Glutamatergic neuron (in vitro differentiated cells): ENCODE results near the gene STX18. TPM values are rescaled to one million over a fixed set of nuclear protein-coding genes. Genes with fewer than 3 reads are reported as not detected.

Experiments
- DNase-seq: peaks from one replicate; pipeline ENCODE4 v3.0.0; 2022
- H3K27ac Mint-ChIP-seq: one replicate; pipeline ENCODE4 v1.8.0; 2020; ENCODE audit warnings: mild to moderate bottlenecking, mixed read lengths, inconsistent platforms; ENCODE audit not compliant: unreplicated experiment
- H3K27me3 Mint-ChIP-seq: one replicate; pipeline ENCODE4 v1.8.0; 2020; ENCODE audit warnings: mild to moderate bottlenecking, moderate library complexity, mixed read lengths, inconsistent platforms; ENCODE audit not compliant: unreplicated experiment
- H3K36me3 Mint-ChIP-seq: one replicate; pipeline ENCODE4 v1.8.0; 2020; ENCODE audit warnings: mild to moderate bottlenecking, mixed read lengths, inconsistent platforms; ENCODE audit not compliant: unreplicated experiment
- H3K4me1 Mint-ChIP-seq: one replicate; pipeline ENCODE4 v1.8.0; 2020; ENCODE audit warnings: mild to moderate bottlenecking, low read depth, mixed read lengths, inconsistent platforms; ENCODE audit not compliant: unreplicated experiment
- H3K4me3 Mint-ChIP-seq: one replicate; pipeline ENCODE4 v1.8.0; 2020; ENCODE audit warnings: mild to moderate bottlenecking, mixed read lengths, inconsistent platforms; ENCODE audit not compliant: unreplicated experiment
- H3K9me3 Mint-ChIP-seq: one replicate; pipeline ENCODE4 v1.8.0; 2020; ENCODE audit warnings: mild to moderate bottlenecking, moderate library complexity, mixed read lengths, inconsistent platforms; ENCODE audit not compliant: unreplicated experiment
- total RNA-seq: library from RNA; stranded (reverse); fragmentation: NEBNext Ultra II Directional; extraction: Animal tissue kit (Norgen Biotek cat#: 25700); gene quantifications from one replicate; pipeline ENCODE4 v1.2.1, GENCODE V29; 2021; ENCODE audit not compliant: unreplicated experiment
- TF ChIP-seq, protein P1 (sequence below): fragments of 200-600 bp; sonication (generic); IDR thresholded peaks from one replicate; pipeline ENCODE4 v1.5.0; 2021; ENCODE audit not compliant: partially characterized antibody, unreplicated experiment

STX18 gene
- total RNA-seq, 1 donor from 2014 or later, result 26.3 TPM

GRCh38 chr4:4446434-4446833 lies 95.4 kb downstream of the STX18 start:
- TF ChIP-seq, protein P1, sequence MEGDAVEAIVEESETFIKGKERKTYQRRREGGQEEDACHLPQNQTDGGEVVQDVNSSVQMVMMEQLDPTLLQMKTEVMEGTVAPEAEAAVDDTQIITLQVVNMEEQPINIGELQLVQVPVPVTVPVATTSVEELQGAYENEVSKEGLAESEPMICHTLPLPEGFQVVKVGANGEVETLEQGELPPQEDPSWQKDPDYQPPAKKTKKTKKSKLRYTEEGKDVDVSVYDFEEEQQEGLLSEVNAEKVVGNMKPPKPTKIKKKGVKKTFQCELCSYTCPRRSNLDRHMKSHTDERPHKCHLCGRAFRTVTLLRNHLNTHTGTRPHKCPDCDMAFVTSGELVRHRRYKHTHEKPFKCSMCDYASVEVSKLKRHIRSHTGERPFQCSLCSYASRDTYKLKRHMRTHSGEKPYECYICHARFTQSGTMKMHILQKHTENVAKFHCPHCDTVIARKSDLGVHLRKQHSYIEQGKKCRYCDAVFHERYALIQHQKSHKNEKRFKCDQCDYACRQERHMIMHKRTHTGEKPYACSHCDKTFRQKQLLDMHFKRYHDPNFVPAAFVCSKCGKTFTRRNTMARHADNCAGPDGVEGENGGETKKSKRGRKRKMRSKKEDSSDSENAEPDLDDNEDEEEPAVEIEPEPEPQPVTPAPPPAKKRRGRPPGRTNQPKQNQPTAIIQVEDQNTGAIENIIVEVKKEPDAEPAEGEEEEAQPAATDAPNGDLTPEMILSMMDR, result no peak
- Mint-ChIP-seq H3K4me1 (no peaks in the 10 kb centered on the region), H3K27me3 (no peaks in the 10 kb centered on the region), H3K9me3 (no peaks in the 10 kb centered on the region), H3K36me3 (no peaks in the 10 kb centered on the region), H3K4me3 (no peak overlapping the region), H3K27ac (no peak overlapping the region)
- no peak for DNase-seq

DNA sequence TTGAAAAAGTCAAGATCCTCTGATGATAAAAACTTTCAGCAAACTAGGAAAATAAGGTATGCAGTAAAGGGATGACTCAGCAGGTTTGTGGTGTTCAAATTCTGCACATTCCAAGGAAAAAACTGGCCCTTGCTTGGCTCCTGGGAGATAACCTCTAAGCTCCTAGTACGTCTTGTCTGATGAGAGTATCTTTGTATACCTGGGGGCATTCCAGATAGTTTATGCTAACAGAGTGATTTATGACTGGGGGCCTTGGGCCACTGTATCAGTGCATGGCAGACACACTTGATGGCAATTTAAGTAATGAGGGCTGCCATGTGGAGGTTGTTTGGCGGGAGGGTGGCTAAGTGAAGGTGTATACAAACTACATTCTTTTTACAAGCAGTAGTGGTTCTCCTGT lies 98.0 kb downstream of the STX18 start:
- Mint-ChIP-seq H3K9me3 (no peaks in the 10 kb centered on the region), H3K4me1 (no peaks in the 10 kb centered on the region), H3K27ac (no peak overlapping the region), H3K36me3 (no peaks in the 10 kb centered on the region), H3K27me3 (peaks cover 6% of the 10 kb centered on the region), H3K4me3 (no peak overlapping the region)
- TF ChIP-seq, protein P1, result no peak
- DNase-seq, result no peak

- Mint-ChIP-seq H3K36me3 (no peaks in the 10 kb centered on the region), H3K27me3 (peaks cover 6% of the 10 kb centered on the region), H3K4me3 (no peak overlapping the region), H3K27ac (no peak overlapping the region), H3K9me3 (no peaks in the 10 kb centered on the region), H3K4me1 (no peaks in the 10 kb centered on the region)
- TF ChIP-seq, protein P1, result no peak
- no peak for DNase-seq
Observed at GRCh38 chr4:4440333-4441061, 101.4 kb downstream of the STX18 start.

DNA sequence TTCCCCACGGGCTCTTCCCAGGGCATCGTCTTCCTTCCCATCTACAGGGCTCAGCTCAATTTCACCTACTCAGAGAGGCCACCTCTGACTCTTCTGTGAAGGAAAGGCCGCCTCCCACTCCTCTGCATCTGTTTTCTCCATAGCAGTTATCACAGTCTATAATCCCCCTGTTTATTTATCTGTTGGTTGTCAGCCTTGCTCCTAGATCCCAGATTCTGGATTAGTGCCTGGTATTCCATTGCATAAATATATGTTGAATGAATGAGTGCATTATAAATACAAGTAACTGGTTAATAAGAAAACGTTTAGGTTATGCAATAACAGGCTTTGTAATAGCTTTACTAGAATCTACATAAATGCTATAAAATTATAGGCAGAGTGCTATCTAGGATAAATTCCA lies 102.1 kb downstream of the STX18 start:
- no peaks in the 10 kb centered on the region for H3K9me3 Mint-ChIP-seq
- no peak overlapping the region for H3K4me3 Mint-ChIP-seq
- TF ChIP-seq, protein P1, result no peak
- no peaks in the 10 kb centered on the region for H3K36me3 Mint-ChIP-seq
- H3K4me1 Mint-ChIP-seq, result no peaks in the 10 kb centered on the region
- no peak for DNase-seq
- H3K27me3 Mint-ChIP-seq, result peaks cover 6% of the 10 kb centered on the region
- H3K27ac Mint-ChIP-seq, result no peak overlapping the region

DNA sequence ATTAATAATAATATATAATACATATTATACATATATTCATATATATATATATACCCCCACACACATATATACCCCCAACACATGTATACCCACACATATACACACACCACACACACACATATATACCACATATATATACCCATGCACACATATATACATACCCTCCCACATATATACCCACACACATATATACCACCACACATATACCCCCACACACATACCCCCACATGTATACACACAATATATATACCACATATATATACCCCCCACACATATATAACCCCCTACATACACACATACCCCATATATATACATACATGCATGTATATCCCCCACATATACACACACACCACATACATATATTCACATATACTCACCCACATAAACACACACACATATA lies 103.0 kb downstream of the STX18 start:
- Mint-ChIP-seq H3K27ac (no peak overlapping the region), H3K36me3 (no peaks in the 10 kb centered on the region), H3K4me1 (no peaks in the 10 kb centered on the region), H3K4me3 (no peak overlapping the region), H3K27me3 (peaks cover 6% of the 10 kb centered on the region), H3K9me3 (no peaks in the 10 kb centered on the region)
- TF ChIP-seq, protein P1, result no peak
- DNase-seq, result no peak
